ENCODE results near the gene NUCKS1.

DNA sequence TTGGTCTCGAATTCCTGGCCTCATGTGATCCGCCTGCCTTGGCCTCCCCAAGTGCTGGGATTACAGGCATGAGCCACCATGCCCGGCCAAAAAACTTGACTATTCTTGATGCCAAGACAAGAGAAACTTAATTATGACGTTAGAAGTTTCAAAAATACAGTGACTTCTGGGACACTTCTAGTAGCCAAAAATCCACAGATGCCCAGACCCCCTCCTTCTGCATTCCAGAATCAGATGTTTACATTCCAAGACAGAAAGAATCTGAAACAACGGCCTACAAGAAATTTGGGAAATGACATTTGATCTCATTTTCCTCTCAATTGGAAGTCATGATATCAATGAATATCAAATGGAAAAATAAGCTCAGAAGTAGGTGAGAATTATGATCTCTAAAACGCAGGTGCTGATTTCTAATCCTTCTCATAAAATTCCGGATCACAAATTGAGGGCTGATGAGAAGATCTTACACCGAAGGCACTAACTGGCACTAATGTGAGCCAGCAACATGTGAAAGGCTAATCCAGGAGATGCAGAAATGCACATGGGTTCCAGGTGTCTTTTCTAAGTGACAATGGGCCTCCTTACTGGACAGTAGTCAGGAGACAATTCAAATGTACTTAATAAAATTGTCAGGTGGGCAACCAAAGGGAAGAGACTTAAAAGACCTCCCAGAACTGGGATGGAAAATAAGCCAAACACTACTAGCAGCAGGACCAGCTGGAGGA, 19.8 kb upstream of the NUCKS1 start:
- TF ChIP-seq EGR1 (IDR thresholded peaks at IDR 0.05; ENCODE audit: borderline replicate concordance in 1 of 2, low read depth in 2 of 2, low read length in 2 of 2): no peak
- TF ChIP-seq, protein P1, sequence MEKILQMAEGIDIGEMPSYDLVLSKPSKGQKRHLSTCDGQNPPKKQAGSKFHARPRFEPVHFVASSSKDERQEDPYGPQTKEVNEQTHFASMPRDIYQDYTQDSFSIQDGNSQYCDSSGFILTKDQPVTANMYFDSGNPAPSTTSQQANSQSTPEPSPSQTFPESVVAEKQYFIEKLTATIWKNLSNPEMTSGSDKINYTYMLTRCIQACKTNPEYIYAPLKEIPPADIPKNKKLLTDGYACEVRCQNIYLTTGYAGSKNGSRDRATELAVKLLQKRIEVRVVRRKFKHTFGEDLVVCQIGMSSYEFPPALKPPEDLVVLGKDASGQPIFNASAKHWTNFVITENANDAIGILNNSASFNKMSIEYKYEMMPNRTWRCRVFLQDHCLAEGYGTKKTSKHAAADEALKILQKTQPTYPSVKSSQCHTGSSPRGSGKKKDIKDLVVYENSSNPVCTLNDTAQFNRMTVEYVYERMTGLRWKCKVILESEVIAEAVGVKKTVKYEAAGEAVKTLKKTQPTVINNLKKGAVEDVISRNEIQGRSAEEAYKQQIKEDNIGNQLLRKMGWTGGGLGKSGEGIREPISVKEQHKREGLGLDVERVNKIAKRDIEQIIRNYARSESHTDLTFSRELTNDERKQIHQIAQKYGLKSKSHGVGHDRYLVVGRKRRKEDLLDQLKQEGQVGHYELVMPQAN (conservative IDR thresholded peaks at IDR 0.05): no peak
- no peak for TF ChIP-seq POLR2AphosphoS5 (IDR thresholded peaks at IDR 0.05; ENCODE audit: low read length)
- TF ChIP-seq KDM1A (IDR thresholded peaks at IDR 0.05; ENCODE audit: borderline replicate concordance): no peak
- TF ChIP-seq CREM (IDR thresholded peaks at IDR 0.05; ENCODE audit: low read depth): no peak
- TF ChIP-seq, protein P2, sequence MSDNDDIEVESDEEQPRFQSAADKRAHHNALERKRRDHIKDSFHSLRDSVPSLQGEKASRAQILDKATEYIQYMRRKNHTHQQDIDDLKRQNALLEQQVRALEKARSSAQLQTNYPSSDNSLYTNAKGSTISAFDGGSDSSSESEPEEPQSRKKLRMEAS (IDR thresholded peaks at IDR 0.05; ENCODE audit: low read depth, low read length): no peak
- TF ChIP-seq DPF2 (IDR thresholded peaks at IDR 0.05): no peak
- TF ChIP-seq ZBED1 (IDR thresholded peaks at IDR 0.05; ENCODE audit: borderline replicate concordance): no peak
- no peak for TF ChIP-seq POLR2A (IDR thresholded peaks at IDR 0.05; ENCODE audit: low read depth, low read length)

Data from GM12878 (cell line).